Cardiac muscle cell (in vitro differentiated cells and primary cell): ENCODE data around the gene C22orf31. TPM values are rescaled to one million over a fixed set of nuclear protein-coding genes. Genes with fewer than 3 reads are reported as not detected.

Experiments
- DNase-seq, 2 donors: peaks; one replicate each; pipeline versions ENCODE4 v3.0.0 to v3.0.0-alpha.2; 2010 to 2017; ENCODE audit warnings: low read depth in 1 of 2, low spot score in 1 of 2
- H3K27ac ChIP-seq: fragments of 200-600 bp; sonication (generic); 2 replicates; pipeline ENCODE4 v1.5.1; 2016
- H3K27me3 ChIP-seq: fragments of 200-600 bp; sonication (generic); 2 replicates; pipeline ENCODE4 v1.6.0; 2016; ENCODE audit warnings: control low read depth
- H3K36me3 ChIP-seq: fragments of 200-600 bp; sonication (generic); 2 replicates; pipeline ENCODE4 v1.5.1; 2016; ENCODE audit warnings: control low read depth
- H3K4me1 ChIP-seq: fragments of 200-600 bp; sonication (generic); 2 replicates; pipeline ENCODE4 v1.8.1; 2017; ENCODE audit warnings: low read depth, mild to moderate bottlenecking, mixed run types
- H3K4me3 ChIP-seq: fragments of 200-600 bp; sonication (generic); 2 replicates; pipeline ENCODE4 v1.5.1; 2016; ENCODE audit warnings: mild to moderate bottlenecking
- H3K9me3 ChIP-seq: fragments of 200-600 bp; sonication (generic); 2 replicates; pipeline ENCODE4 v1.5.1; 2017; ENCODE audit warnings: low read depth, mild to moderate bottlenecking, control low read depth
- polyA plus RNA-seq: library from polyadenylated mRNA; unstranded; fragments of >200 nt; fragmentation: Nextera tagmentation; extraction: Ambion mirVana; gene quantifications from 2 replicates; pipeline ENCODE4 v1.2.1, GENCODE V29; 2016
- total RNA-seq: library from RNA; depleted of rRNA; stranded (reverse); fragments of >200 nt; gene quantifications from 2 replicates; pipeline ENCODE4 v1.2.3, GENCODE V29; 2016
- TF ChIP-seq, protein P1 (sequence below): IDR thresholded peaks from 2 replicates; pipeline ENCODE4 v1.5.1; 2012; ENCODE audit warnings: low read depth, mild to moderate bottlenecking, low read length

C22orf31 gene
- not detected in 2 replicates for total RNA-seq
- polyA plus RNA-seq, result not detected in 2 replicates

DNA sequence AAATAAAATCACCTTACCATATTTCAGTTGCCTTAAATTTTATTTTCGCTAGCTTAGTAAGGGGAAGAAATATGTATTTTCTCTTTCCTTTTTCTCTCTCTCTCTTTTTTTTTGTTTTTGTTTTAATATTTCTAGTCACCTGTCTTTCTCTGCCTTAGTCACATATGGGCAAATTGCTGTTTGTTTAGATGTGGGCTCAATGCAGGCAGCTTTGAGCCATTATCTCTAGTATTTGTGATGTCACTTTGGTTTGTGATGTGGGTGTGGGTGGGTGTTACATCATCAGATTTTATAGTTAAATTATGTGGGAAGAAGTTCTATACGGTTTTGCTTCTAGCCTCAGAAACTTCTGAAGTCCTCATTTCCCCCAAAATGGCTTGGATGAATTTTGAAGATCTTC is at the start of gene C22orf31:
C22orf31 (minus strand) TSS at position 59 of the 400 bp plus-strand sequence; CDS start at position 20, 39 bp downstream.
- peak in 1 of 2 donors; percentile 34 for DNase-seq
- Histone ChIP-seq H3K9me3 (no peaks in the 10 kb centered on the region), H3K27ac (no peak within 1 kb of the TSS), H3K36me3 (no peaks in the 10 kb centered on the region), H3K4me3 (no peak within 1 kb of the TSS), H3K4me1 (peaks cover 5% of the 10 kb centered on the region), H3K27me3 (no peaks in the 10 kb centered on the region)
- TF ChIP-seq, protein P1, sequence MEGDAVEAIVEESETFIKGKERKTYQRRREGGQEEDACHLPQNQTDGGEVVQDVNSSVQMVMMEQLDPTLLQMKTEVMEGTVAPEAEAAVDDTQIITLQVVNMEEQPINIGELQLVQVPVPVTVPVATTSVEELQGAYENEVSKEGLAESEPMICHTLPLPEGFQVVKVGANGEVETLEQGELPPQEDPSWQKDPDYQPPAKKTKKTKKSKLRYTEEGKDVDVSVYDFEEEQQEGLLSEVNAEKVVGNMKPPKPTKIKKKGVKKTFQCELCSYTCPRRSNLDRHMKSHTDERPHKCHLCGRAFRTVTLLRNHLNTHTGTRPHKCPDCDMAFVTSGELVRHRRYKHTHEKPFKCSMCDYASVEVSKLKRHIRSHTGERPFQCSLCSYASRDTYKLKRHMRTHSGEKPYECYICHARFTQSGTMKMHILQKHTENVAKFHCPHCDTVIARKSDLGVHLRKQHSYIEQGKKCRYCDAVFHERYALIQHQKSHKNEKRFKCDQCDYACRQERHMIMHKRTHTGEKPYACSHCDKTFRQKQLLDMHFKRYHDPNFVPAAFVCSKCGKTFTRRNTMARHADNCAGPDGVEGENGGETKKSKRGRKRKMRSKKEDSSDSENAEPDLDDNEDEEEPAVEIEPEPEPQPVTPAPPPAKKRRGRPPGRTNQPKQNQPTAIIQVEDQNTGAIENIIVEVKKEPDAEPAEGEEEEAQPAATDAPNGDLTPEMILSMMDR, result no peak

DNA sequence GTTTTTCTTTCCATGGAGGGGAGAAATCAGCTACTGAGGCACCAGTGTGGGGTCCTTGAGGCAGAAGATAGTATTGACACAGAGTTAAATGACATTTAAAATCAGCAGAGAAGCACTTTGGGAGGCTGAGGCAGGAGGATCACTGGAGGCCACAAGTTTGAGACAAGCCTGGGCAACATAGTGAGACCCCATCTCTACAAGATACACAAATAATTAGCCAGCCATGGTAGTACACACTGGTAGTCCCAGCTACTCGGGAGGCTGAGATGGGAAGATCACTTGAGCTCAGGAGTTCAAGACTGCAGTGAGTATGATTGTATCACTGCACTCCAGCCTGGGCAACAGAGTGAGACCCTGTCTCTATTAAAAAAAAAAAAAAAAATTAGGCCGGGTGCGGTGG is 49.3 kb upstream of the C22orf31 start:
- Histone ChIP-seq H3K9me3 (no peaks in the 10 kb centered on the region), H3K27ac (no peak overlapping the region), H3K4me3 (no peak overlapping the region), H3K27me3 (no peaks in the 10 kb centered on the region), H3K36me3 (no peaks in the 10 kb centered on the region), H3K4me1 (peaks cover 10% of the 10 kb centered on the region)
- no peak for DNase-seq
- TF ChIP-seq, protein P1, result no peak

DNA sequence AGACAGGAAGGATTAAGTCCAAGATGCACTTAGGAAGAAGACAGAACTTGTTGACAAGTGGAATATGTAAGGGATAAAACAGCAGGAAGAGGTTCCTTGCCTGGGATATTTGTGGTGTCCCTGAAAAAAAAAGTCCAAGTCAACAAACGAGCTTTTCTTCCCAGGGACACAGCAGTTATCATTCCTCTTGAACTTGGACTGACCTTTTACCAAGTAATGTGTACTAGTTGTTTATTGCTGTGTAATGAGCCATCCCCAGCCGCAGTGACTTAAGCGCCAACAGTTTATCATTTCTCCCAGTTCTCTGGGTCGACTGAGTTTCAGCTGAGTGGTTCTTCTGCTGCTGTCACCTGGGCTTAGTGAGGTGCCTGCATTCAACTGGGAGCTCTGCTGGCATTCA is 48.2 kb upstream of the C22orf31 start:
- DNase-seq, result peak in 1 of 2 donors; percentile 61

DNA sequence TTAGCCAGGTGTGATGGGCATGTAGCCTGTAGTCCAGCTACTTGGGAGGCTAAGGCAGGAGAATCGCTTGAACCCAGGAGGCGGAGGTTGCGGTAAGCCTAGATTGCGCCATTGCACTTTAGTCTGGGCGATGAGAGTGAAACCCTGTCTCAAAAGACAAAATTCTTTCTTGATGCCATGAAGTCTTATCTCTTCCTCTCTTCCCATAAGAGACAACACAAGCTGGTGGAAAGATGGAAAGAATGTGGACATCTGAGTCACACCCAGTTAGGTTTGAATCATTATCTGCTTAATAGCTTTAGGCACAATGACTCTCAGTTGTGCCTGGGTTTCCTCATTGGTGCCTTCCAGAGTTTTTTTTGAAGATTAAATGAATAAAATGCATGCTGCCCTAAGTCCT is 46.5 kb upstream of the C22orf31 start:
- H3K27me3 ChIP-seq, result no peaks in the 10 kb centered on the region
- H3K4me3 ChIP-seq, result no peak overlapping the region
- no peaks in the 10 kb centered on the region for H3K36me3 ChIP-seq
- no peak overlapping the region for H3K27ac ChIP-seq
- DNase-seq, result peak in 1 of 2 donors; percentile 70
- peaks cover 14% of the 10 kb centered on the region for H3K4me1 ChIP-seq
- H3K9me3 ChIP-seq, result no peaks in the 10 kb centered on the region
- TF ChIP-seq, protein P1, result no peak

More for the DNA sequence above, 48.2 kb upstream of the C22orf31 start:
- peak overlapping the region; percentile 34 for H3K27ac ChIP-seq
- no peak overlapping the region for H3K4me3 ChIP-seq
- H3K9me3 ChIP-seq, result no peaks in the 10 kb centered on the region
- TF ChIP-seq, protein P1, result no peak
- no peaks in the 10 kb centered on the region for H3K27me3 ChIP-seq
- peaks cover 10% of the 10 kb centered on the region for H3K4me1 ChIP-seq
- H3K36me3 ChIP-seq, result no peaks in the 10 kb centered on the region

DNA sequence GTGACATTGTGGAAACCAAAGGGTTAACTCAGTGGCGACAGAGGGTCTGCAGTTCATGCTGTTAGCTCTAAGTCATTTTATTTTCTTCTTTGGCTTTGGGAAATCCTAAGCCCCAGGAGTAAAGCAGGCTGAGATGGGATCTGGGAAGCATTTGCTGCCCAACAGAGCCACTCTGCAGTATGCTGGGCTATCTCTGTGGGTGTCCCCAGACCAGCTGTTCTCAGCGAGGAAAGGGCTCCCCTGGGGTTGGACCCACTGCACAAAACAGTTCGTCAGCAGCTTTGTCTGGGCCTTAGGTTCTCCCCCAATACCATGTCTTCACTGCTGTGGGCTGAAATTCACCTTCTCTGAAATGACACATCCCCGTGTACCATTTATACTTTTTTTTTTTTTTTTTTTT is 45.2 kb upstream of the C22orf31 start:
- TF ChIP-seq, protein P1, result no peak
- Histone ChIP-seq H3K9me3 (no peaks in the 10 kb centered on the region), H3K4me3 (no peak overlapping the region), H3K36me3 (no peaks in the 10 kb centered on the region), H3K27me3 (no peaks in the 10 kb centered on the region), H3K27ac (no peak overlapping the region), H3K4me1 (peaks cover 25% of the 10 kb centered on the region)
- no peak for DNase-seq
